GM19463 (cell line): ENCODE measurements around the gene TRAPPC5.

ENCODE experiments used
- ATAC-seq: cut with Tn5 transposase; IDR thresholded peaks from one replicate; pipeline ENCODE4 v1.9.1; 2021; ENCODE audit warnings: mild to moderate bottlenecking, moderate library complexity; ENCODE audit not compliant: unreplicated experiment

Gene TRAPPC5

DNA sequence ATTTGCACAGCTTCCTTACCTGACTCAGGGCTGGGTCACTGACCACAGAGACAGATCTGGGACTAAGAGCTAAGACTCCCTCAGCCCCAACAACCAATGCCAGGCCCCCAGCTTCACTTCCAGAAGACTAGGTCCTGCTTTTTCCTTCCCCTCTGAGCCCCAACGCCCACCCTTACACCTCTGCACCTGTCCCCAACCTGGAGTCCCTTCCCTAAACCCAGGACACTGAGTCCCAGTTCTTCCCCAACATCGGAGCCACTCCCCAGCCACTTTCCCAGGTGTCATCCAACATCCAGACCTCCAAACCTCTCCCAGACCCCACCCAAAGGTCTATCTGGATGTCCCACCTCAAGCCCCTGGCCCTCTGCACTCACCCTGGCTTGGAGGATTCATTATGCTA, 18.4 kb downstream of the TRAPPC5 start:
- ATAC-seq = no peak

DNA sequence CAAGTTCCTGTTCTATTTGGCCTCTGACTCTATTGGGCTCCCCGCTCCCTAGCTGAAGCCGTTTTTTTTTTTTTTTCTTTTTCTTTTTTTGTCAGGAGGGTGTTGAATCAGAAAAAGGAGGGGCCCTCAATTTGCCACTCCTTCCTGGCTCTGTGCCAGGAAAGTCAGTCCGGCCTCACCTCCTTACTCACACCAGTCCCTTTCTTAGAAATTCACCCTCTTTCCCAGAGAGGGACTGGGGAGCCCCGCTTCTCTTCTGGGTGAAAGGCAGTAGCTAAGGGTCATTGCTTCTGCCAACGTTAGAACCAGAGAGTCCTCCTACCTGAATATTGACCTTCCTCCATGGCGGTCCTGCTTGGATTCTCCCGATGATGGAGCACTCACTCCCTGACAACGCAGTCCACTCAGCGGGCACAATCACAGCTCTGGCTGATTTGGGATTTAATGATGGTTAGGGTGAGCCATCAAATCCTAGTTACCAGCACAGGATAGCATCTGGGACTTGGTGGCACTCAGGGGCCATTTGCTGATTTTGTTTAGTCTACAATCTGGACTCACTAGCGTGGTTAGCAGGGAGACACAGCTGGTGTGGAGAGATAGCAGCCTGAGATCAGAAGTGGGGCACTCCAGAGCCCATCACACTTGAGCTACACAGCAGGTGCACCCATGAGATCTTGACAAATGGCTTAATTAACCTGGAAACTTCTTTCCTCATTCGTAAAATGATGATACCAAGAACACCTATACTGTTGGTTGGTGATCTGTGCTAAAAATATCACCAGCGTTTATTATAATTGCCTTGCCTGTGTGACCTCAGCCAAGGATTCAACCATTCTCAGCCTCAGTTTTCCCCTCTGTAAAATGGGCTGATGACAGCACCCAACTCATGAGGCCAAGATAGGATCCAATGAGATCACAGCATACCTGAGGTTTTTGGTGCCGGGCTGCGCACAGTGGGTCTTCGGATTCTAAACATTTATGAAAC, 19.1 kb downstream of the TRAPPC5 start:
- ATAC-seq = no peak

- ATAC-seq = no peak
These were observed 20.5 kb downstream of the TRAPPC5 start for GRCh38 chr19:7701049-7701653.

GRCh38 chr19:7701654-7702457, 21.2 kb downstream of the TRAPPC5 start, which contains the start of gene FCER2:
Gene FCER2, minus strand, starts transcription at chr19:7702131. Its CDS starts 2,371 bp downstream, at chr19:7699760.
- ATAC-seq = peak; percentile 43

GRCh38 chr19:7703332-7703731, 22.7 kb downstream of the TRAPPC5 start:
- no peak for ATAC-seq

DNA sequence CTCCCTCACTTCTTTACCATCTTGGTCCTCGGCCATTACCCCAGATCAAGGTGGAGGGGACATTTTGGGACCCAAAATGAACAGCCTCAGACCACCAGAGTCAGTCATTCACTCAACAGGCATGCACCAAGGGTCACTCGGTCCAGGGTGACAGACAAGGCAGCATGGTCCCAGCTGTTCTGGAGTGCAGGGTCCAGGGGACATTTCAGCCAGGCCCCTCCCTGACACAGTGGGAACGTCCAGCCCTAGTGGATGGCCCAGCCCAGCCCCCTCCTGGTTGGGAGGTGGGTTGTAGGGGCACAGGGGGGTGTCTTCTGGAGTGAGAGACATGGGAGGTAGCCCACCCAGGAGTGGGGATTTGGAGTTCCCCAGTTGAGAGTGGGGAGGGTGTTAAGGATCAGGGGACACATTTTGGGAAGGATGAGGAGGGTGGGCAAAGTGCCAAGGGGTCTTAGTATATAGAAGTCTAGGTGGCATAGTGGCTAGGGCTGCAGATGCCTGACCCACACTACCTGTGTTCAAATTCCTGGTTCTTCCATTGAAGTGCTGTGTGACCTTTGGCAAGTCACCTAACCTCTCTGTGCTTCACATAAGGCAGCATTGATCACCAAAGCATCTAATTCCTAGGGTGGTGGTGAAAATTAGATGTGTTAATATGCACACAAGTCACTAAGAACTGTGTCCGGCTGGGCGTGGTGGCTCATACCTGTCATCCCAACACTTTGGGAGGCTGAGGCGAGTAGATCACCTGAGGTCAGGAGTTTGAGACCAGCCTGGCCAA, 23.8 kb downstream of the TRAPPC5 start:
- ATAC-seq = no peak

GRCh38 chr19:7705387-7706187, 25.0 kb downstream of the TRAPPC5 start:
- peak; percentile 51 for ATAC-seq

- ATAC-seq = no peak
These were observed 25.7 kb downstream of the TRAPPC5 start for GRCh38 chr19:7706188-7706954.

DNA sequence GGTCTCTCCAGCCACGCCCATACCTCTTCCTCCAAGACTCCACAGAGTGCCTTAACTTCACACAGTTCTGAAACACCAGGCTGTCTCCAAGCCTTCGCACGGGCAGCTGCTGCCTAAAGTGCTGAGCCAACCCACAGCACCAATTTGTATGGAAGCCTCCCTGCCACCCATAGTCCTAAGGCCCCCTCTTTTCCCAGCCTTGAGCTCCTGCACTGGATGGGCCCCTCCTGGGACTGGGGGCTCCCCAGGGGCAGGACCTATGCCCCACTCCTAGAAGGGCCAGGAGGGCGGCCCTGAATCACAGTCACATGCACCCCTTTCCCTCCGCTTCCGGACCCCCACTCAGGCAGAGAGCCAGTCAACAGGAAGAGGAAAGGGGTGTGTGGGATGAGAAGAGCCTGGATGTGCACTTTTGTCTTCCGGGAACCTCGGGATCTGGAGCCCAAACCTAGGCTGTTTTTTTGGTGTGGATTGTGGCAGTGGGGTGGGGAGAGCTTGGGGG, 26.4 kb downstream of the TRAPPC5 start:
- ATAC-seq = no peak

- ATAC-seq = no peak
These were observed 29.4 kb downstream of the TRAPPC5 start for GRCh38 chr19:7709932-7710460.

DNA sequence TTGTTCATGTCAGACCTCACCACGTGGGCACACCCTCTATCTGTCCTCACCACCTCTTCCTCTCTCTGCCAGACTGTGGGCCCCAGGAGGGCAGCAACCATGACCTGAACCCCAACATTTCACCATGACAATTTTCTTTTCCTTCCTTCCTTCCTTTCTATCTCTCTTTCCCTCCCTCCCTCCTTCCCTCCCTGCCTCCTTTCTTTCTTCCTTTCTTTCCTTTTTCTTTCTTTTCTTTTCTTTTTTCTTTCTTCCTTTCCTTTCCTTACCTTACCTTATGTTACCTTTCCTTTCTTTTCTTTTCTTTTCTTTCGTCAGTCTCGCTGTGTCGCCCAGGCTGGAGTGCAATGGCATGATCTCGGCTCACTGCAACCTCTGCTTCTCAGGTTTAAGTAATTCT, 30.0 kb downstream of the TRAPPC5 start:
- no peak for ATAC-seq

DNA sequence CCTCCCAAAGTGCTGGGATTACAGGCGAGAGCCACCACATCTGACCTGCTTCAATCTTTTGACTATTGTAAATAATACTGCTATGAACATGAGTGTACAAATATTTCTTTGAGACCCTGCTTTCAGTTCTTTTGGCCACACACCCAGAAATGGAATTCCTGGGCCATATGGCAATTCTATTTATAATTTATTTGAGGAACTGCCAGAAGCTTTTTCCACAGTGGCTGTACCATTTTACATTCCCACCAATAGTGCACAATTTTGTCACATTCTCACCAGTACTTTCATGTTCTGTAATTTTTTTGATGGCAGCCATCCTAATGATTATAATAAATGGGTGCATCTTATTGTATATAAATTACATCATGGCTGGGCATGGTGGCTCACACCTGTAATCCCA, 35.0 kb downstream of the TRAPPC5 start:
- no peak for ATAC-seq

DNA sequence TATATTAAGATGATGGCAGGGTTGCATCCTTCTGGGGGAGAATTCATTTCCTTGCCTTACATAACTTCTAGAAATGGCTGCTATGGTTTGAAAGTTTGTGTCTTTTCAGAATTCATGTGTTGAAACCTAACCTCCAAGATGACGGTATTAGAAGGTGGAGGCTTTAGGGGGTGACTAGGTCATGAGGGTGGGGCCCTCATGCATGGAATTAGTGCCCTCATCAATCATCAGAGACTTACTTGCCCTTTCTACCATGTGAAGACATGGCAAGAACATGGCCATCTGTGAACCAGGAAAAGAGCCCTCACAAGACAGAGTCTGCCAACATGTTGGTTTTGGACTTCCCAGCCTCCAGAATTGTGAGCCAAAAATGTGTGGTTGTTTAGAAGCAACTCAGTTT, 36.1 kb downstream of the TRAPPC5 start:
- no peak for ATAC-seq

DNA sequence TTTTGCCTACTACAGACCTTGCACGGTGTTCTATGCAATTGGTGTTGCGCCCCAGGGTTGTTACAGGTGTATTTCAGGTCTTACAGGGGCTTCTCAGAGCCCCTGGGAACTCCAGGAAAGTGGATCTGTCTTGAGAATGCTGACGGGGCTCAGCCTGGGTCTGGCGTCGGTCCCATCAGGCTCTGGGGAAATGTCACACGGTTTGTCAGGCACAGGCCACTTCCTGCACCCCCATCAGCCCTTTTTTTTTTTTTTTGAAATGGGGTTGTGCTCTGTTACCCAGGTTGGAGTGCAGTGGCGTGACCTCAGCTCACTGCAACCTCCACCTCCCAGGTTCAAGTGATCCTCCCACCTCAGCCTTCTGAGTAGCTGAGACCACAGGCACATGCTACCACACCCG, 38.0 kb downstream of the TRAPPC5 start:
- no peak for ATAC-seq

DNA sequence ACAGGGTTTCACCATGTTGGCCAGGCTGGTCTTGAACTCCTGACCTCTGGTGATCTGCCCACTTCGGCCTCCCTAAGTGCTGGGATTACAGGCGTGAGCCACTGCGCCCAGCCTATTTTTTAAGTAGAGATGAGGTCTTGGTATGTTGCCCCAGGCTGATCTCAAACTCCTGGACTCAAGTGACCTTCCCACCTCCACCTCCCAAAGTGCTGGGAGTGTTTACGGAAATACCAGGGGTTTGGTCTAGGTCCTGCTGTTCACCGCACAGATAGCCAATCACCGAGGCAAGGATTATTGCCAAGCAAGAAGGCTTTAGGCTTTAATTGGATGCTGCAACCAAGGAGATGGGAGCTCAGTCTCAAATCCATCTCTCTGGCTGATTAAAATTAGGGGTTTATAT, 39.7 kb downstream of the TRAPPC5 start:
- no peak for ATAC-seq

DNA sequence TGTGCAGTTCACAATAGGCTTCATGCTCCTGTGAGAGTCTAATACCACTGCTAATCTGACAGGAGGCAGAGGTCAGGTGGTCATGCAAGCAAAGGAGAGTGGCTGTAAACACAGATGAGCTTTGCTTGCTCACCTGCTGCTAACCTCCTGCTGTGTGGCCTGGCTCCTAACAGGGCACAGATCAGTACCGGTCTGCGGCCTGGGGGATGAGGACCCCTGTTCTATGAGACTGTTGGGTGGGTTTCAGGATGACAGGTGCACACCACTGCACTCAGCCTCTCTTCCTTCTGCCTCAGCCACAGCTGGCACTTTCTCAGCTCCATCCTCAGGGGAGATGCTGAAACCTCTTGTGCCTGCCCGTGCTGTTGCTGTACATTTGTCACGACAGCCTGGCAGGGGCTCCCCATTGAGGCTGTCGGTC, 41.6 kb downstream of the TRAPPC5 start:
- no peak for ATAC-seq

DNA sequence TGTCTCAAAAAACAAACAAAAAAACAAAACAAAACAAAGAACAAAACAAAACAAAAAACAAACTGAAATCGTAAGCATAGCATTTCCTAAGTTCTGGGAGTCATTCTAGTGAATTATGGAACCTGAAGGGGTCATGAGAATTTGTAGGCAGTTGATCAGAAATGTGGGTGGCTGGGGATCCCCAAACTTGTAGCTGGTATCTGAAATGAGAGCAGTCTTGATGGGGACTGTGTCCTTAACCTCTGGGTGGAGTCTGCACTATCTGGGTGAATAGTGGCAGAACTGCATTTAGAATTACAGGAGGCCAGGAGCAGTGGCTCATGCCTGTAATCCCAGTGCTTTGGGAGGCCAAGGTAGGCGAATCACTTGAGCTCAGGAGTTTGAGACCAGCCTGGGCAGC, 45.2 kb downstream of the TRAPPC5 start:
- no peak for ATAC-seq

DNA sequence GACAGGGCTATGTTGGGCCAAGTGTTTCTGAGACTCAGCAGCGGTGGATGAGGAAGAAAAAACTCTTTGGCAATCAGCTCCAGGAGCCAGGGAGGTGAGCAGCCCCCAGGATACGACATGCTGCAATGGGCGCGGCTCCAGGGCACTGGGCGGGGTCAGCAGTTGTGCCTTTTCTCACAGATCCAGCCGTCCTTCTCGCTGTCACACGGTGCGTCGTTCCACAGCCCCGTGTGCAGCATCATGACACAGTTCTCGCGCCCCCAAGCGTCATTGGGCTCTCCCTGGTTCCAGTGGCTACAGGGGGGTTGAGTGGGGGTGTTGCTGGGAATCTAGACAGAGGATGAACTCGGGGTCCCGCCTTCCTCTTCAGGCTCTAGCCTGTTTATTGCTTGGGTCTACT, 48.6 kb downstream of the TRAPPC5 start:
- ATAC-seq = no peak
